ENCODE results near the gene GNG4.

GRCh38 chr1:235599536-235599935 lies 50.0 kb downstream of the GNG4 start:
- no peak for TF ChIP-seq CTCF (IDR thresholded peaks at IDR 0.05; ENCODE audit: extremely low read depth in 1 of 2, insufficient read depth in 1 of 2, low read depth in 1 of 2, low read length in 2 of 2)
- no peak for TF ChIP-seq POLR2AphosphoS5 (IDR thresholded peaks at IDR 0.05; ENCODE audit: insufficient read depth, low read depth, low read length)
- no peak for TF ChIP-seq POLR2A (IDR thresholded peaks at IDR 0.05; ENCODE audit: low read depth, low read length)

Data from endothelial cell of umbilical vein (primary cell).